GM23338 (cell line): ENCODE results near the gene TNS3. TPM values are rescaled to one million over a fixed set of nuclear protein-coding genes. Genes with fewer than 3 reads are reported as not detected.

Experiments
- ATAC-seq: fragments of 200-7000 bp; cut with Tn5 transposase; 3 replicates; pipeline ENCODE4 v1.9.1; 2020
- DNase-seq: peaks from one replicate; pipeline ENCODE4 v3.0.0-alpha.2; 2015; ENCODE audit warnings: low spot score
- H2AFZ ChIP-seq: fragments of 200-600 bp; sonication (generic); 2 replicates; pipeline ENCODE4 v1.8.0; 2016; ENCODE audit warnings: antibody characterized with exemption, mild to moderate bottlenecking, moderate library complexity
- H3F3A ChIP-seq: fragments of 200-600 bp; sonication (generic); replicated peaks from 2 replicates; pipeline ENCODE4 v1.8.0; 2017; ENCODE audit warnings: antibody characterized with exemption, mixed run types, low read depth
- H3K27ac ChIP-seq: fragments of 200-600 bp; sonication (generic); 2 replicates; pipeline ENCODE4 v1.6.1; 2016; ENCODE audit warnings: low read depth
- H3K27me3 ChIP-seq: fragments of 200-600 bp; sonication (generic); 2 replicates; pipeline ENCODE4 v1.8.0; 2016; ENCODE audit warnings: mild to moderate bottlenecking, mixed run types, moderate library complexity; ENCODE audit not compliant: insufficient read depth
- H3K36me3 ChIP-seq: fragments of 200-600 bp; sonication (generic); 2 replicates; pipeline ENCODE4 v1.8.0; 2016; ENCODE audit warnings: mild to moderate bottlenecking; ENCODE audit not compliant: insufficient read depth
- H3K4me1 ChIP-seq: fragments of 200-600 bp; sonication (generic); 2 replicates; pipeline ENCODE4 v1.8.0; 2016; ENCODE audit warnings: mild to moderate bottlenecking, moderate library complexity; ENCODE audit not compliant: insufficient read depth
- H3K4me2 ChIP-seq: fragments of 200-600 bp; sonication (generic); 2 replicates; pipeline ENCODE4 v1.7.1; 2017; ENCODE audit warnings: mixed run types
- H3K4me3 ChIP-seq: fragments of 200-600 bp; sonication (generic); 2 replicates; pipeline ENCODE4 v1.6.1; 2016; ENCODE audit warnings: mixed run types
- H3K79me2 ChIP-seq: fragments of 200-600 bp; sonication (generic); replicated peaks from 2 replicates; pipeline ENCODE4 v1.8.0; 2017; ENCODE audit warnings: mild to moderate bottlenecking; ENCODE audit not compliant: insufficient read depth
- H3K9me2 ChIP-seq: fragments of 200-600 bp; sonication (generic); 2 replicates; pipeline ENCODE4 v1.8.0; 2017; ENCODE audit not compliant: insufficient read depth
- H4K20me1 ChIP-seq: fragments of 200-600 bp; sonication (generic); replicated peaks from 2 replicates; pipeline ENCODE4 v1.8.0; 2017; ENCODE audit warnings: mild to moderate bottlenecking; ENCODE audit not compliant: insufficient read depth
- H3K27ac Mint-ChIP-seq: 2 replicates; pipeline ENCODE4 v1.8.0; 2020; ENCODE audit warnings: inconsistent platforms, mild to moderate bottlenecking, moderate library complexity, mixed read lengths
- H3K27me3 Mint-ChIP-seq: 3 replicates; pipeline ENCODE4 v1.8.0; 2022; ENCODE audit warnings: low read depth, mild to moderate bottlenecking, moderate library complexity, mixed read lengths, inconsistent platforms; ENCODE audit not compliant: insufficient read depth, poor library complexity
- H3K36me3 Mint-ChIP-seq: 3 replicates; pipeline ENCODE4 v1.8.0; 2021; ENCODE audit warnings: low read depth, mild to moderate bottlenecking, inconsistent platforms, moderate library complexity, mixed read lengths
- H3K4me1 Mint-ChIP-seq: 3 replicates; pipeline ENCODE4 v1.8.0; 2020; ENCODE audit warnings: mild to moderate bottlenecking, inconsistent platforms, mixed read lengths
- H3K4me3 Mint-ChIP-seq: 3 replicates; pipeline ENCODE4 v1.8.0; 2021; ENCODE audit warnings: moderate library complexity, mild to moderate bottlenecking, inconsistent platforms, mixed read lengths
- H3K9me3 Mint-ChIP-seq: 3 replicates; pipeline ENCODE4 v1.8.0; 2020; ENCODE audit warnings: moderate library complexity, mild to moderate bottlenecking, inconsistent platforms, mixed read lengths
- CREB1 ChIP-seq: fragments of 250-450 bp; sonication (Bioruptor Pico); IDR thresholded peaks from 2 replicates; pipeline ENCODE4 v1.5.0; 2020; ENCODE audit warnings: low read depth, mild to moderate bottlenecking, moderate library complexity
- EZH2 ChIP-seq: fragments of 200-600 bp; sonication (generic); IDR thresholded peaks from one replicate; pipeline ENCODE4 v1.8.0; 2017; ENCODE audit warnings: antibody characterized with exemption, mild to moderate bottlenecking, low read depth; ENCODE audit not compliant: unreplicated experiment
- EZH2phosphoT487 ChIP-seq: fragments of 200-600 bp; sonication (generic); IDR thresholded peaks from one replicate; pipeline ENCODE4 v1.8.1; 2018; ENCODE audit warnings: antibody characterized with exemption; ENCODE audit not compliant: unreplicated experiment
- JUNB ChIP-seq: IDR thresholded peaks from one replicate; pipeline ENCODE4 v1.6.1; 2016; ENCODE audit warnings: antibody characterized with exemption; ENCODE audit not compliant: unreplicated experiment
- NANOG ChIP-seq: IDR thresholded peaks from 2 replicates; pipeline ENCODE4 v1.6.1; 2016; ENCODE audit warnings: antibody characterized with exemption, borderline replicate concordance
- ZNF114 ChIP-seq: fragments of 250-450 bp; sonication (Bioruptor Pico); IDR thresholded peaks from 2 replicates; pipeline ENCODE4 v1.5.0; 2020; ENCODE audit warnings: mild to moderate bottlenecking, moderate library complexity
- polyA plus RNA-seq: library from polyadenylated mRNA; unstranded; fragments of >200 nt; fragmentation: Nextera tagmentation; extraction: Ambion mirVana; gene quantifications from 2 replicates; pipeline ENCODE4 v1.2.1, GENCODE V29; 2016
- total RNA-seq: library from RNA; depleted of rRNA; stranded (reverse); fragments of >200 nt; shearing (Covaris generic); gene quantifications from 2 replicates; pipeline ENCODE4 v1.2.3, GENCODE V29; 2014
- TF ChIP-seq, protein P1 (sequence below), 2 experiments: fragments of 200-600 bp in 1 of 2; sonication (generic) in 1 of 2; conservative IDR thresholded peaks; 2 replicates each; pipeline versions ENCODE4 v1.5.1 to v1.6.1; 2016 to 2017; ENCODE audit warnings: antibody characterized with exemption in 2 of 2, low read depth in 2 of 2, mild to moderate bottlenecking in 2 of 2, moderate library complexity in 1 of 2
- TF ChIP-seq, protein P2 (sequence below): IDR thresholded peaks from one replicate; pipeline ENCODE4 v1.6.1; 2018; ENCODE audit warnings: antibody characterized with exemption; ENCODE audit not compliant: unreplicated experiment

TNS3 gene
- total and polyA plus RNA-seq, 2 experiments from 2014 or later: 6.2 to 28.7 TPM

DNA sequence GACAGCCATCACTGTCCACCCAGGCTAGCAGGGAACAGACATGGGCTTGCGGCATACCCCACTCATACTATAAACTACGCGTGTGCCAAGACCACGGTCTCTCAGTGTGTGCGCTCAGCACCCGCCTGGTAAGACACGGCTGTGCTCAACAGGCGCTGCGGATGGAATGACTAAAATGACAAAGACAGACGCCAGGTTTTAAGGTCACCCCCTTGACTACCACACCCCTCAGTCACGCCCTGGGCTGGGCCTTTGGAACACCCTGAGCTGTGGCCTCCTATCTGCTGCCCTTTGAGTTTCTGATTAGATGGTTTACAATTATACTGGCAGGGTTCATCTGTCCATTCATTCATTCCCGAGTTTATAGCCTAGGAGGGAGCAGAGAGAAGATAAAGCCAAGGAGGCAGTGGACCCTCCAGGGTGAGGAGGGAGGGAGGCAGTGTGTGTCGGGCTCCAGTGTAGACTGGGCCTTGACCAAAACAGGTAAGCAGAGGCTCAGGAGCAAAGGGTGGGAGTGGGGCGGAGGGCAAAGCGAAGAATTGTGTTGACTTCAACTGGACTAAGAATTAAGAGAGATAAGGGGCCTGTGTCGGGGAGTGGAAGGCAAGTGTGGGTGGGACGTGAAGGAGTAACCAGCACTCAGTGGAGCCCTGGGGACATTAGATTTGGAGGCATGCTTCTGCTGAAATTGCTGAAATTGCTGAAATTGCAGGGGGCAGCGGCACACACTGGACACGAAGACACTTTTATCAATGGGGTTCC, 35.0 kb downstream of the TNS3 start:
- Histone ChIP-seq H4K20me1 (peaks cover 4% of the 10 kb centered on the region; the same call in 1 of the 2 replicates), H2AFZ (no peak overlapping the region), H3K27me3 (no peaks in the 10 kb centered on the region), H3F3A (no peaks in the 10 kb centered on the region), H3K4me1 (peaks cover 15% of the 10 kb centered on the region), H3K79me2 (peaks cover 16% of the 10 kb centered on the region), H3K36me3 (no peaks in the 10 kb centered on the region), H3K9me2 (0 out of 2 replicates have a peak, but pooled peaks cover 3% of the 10 kb centered on the region), H3K4me3 (no peak overlapping the region), H3K27ac (no peak overlapping the region), H3K4me2 (no peak overlapping the region)
- DNase-seq (no peak), ATAC-seq (no peak)
- no peaks in the 10 kb centered on the region for H3K9me3 Mint-ChIP-seq
- peaks cover 6% of the 10 kb centered on the region; the same call in 2 of the 3 replicates for H3K36me3 Mint-ChIP-seq
- H3K27me3 Mint-ChIP-seq: peaks cover 6% of the 10 kb centered on the region
- H3K4me1 Mint-ChIP-seq: peaks cover 25% of the 10 kb centered on the region
- H3K27ac Mint-ChIP-seq: 0 out of 2 replicates have a peak overlapping the region, but pooled peaks have one; percentile 14
- no peak overlapping the region for H3K4me3 Mint-ChIP-seq
- TF ChIP-seq, protein P1, sequence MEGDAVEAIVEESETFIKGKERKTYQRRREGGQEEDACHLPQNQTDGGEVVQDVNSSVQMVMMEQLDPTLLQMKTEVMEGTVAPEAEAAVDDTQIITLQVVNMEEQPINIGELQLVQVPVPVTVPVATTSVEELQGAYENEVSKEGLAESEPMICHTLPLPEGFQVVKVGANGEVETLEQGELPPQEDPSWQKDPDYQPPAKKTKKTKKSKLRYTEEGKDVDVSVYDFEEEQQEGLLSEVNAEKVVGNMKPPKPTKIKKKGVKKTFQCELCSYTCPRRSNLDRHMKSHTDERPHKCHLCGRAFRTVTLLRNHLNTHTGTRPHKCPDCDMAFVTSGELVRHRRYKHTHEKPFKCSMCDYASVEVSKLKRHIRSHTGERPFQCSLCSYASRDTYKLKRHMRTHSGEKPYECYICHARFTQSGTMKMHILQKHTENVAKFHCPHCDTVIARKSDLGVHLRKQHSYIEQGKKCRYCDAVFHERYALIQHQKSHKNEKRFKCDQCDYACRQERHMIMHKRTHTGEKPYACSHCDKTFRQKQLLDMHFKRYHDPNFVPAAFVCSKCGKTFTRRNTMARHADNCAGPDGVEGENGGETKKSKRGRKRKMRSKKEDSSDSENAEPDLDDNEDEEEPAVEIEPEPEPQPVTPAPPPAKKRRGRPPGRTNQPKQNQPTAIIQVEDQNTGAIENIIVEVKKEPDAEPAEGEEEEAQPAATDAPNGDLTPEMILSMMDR (conservative IDR thresholded peaks at IDR 0.05; ENCODE audit: low read depth in 2 of 2): no peak
- TF ChIP-seq CREB1 (CRISPR knock-in tag) (no peak), EZH2phosphoT487 (no peak), NANOG (no peak), JUNB (no peak)
- TF ChIP-seq, protein P2, sequence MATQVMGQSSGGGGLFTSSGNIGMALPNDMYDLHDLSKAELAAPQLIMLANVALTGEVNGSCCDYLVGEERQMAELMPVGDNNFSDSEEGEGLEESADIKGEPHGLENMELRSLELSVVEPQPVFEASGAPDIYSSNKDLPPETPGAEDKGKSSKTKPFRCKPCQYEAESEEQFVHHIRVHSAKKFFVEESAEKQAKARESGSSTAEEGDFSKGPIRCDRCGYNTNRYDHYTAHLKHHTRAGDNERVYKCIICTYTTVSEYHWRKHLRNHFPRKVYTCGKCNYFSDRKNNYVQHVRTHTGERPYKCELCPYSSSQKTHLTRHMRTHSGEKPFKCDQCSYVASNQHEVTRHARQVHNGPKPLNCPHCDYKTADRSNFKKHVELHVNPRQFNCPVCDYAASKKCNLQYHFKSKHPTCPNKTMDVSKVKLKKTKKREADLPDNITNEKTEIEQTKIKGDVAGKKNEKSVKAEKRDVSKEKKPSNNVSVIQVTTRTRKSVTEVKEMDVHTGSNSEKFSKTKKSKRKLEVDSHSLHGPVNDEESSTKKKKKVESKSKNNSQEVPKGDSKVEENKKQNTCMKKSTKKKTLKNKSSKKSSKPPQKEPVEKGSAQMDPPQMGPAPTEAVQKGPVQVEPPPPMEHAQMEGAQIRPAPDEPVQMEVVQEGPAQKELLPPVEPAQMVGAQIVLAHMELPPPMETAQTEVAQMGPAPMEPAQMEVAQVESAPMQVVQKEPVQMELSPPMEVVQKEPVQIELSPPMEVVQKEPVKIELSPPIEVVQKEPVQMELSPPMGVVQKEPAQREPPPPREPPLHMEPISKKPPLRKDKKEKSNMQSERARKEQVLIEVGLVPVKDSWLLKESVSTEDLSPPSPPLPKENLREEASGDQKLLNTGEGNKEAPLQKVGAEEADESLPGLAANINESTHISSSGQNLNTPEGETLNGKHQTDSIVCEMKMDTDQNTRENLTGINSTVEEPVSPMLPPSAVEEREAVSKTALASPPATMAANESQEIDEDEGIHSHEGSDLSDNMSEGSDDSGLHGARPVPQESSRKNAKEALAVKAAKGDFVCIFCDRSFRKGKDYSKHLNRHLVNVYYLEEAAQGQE: no peak

DNA sequence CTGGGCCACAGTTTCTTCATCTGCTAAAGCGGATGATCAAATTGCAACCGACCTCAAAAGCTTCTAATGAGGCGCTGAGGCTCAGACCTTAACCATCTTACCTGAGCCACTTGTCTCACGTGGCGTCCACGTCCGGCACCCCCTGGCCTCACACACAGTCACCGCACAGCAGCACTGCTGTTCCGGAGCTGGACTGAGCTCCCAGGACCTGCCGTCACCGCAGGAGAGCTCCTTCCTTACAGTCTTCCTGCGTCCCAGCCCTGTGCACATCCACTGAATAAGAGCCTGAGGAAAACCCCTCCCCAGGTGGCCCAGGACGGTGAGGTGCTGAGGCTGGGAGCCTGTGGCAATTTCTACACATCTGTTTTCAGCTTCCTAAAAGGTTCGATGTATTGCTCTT, 35.7 kb downstream of the TNS3 start:
- peaks cover 18% of the 10 kb centered on the region for H3K79me2 ChIP-seq
- no peak overlapping the region for H3K4me3 Mint-ChIP-seq
- H2AFZ ChIP-seq: no peak overlapping the region
- no peak overlapping the region for H3K4me3 ChIP-seq
- H3K4me1 Mint-ChIP-seq: peaks cover 22% of the 10 kb centered on the region
- H3K27ac Mint-ChIP-seq: no peak overlapping the region
- no peak overlapping the region for H3K4me2 ChIP-seq
- no peaks in the 10 kb centered on the region for H3F3A ChIP-seq
- peaks cover 11% of the 10 kb centered on the region for H3K4me1 ChIP-seq
- no peak; the same call in 2 of the 3 replicates for ATAC-seq
- 0 out of 2 replicates have a peak, but pooled peaks cover 3% of the 10 kb centered on the region for H3K9me2 ChIP-seq
- no peaks in the 10 kb centered on the region for H3K27me3 ChIP-seq
- peaks cover 6% of the 10 kb centered on the region; the same call in 2 of the 3 replicates for H3K36me3 Mint-ChIP-seq
- no peak for DNase-seq
- H3K27ac ChIP-seq: no peak overlapping the region
- H3K27me3 Mint-ChIP-seq: peaks cover 6% of the 10 kb centered on the region
- H3K9me3 Mint-ChIP-seq: no peaks in the 10 kb centered on the region; the same call in 2 of the 3 replicates
- no peaks in the 10 kb centered on the region for H4K20me1 ChIP-seq
- no peaks in the 10 kb centered on the region for H3K36me3 ChIP-seq
- no peak for TF ChIP-seq ZNF114 (CRISPR knock-in tag)
- TF ChIP-seq, protein P1 (conservative IDR thresholded peaks at IDR 0.05; ENCODE audit: low read depth in 2 of 2): no peak
- TF ChIP-seq JUNB: no peak
- no peak for TF ChIP-seq NANOG
- TF ChIP-seq EZH2: no peak
- TF ChIP-seq, protein P2: no peak
